Mucosa of gallbladder (tissue), 1 donor: ENCODE measurements around the gene PRR7. TPM values are rescaled to one million over a fixed set of nuclear protein-coding genes. Genes with fewer than 3 reads are reported as not detected.

Experiments used
- DNase-seq: peaks from one replicate; pipeline ENCODE4 v3.0.0-alpha.2; 2020; ENCODE audit warnings: low spot score
- total RNA-seq: library from RNA; stranded (reverse); gene quantifications from one replicate; pipeline ENCODE4 v1.2.1, GENCODE V29; 2021
- donor health status: DM: no; HTN: no; CAD: no.

PRR7 gene
- total RNA-seq, 1 donor from 2014 or later: 7.8 TPM

DNA sequence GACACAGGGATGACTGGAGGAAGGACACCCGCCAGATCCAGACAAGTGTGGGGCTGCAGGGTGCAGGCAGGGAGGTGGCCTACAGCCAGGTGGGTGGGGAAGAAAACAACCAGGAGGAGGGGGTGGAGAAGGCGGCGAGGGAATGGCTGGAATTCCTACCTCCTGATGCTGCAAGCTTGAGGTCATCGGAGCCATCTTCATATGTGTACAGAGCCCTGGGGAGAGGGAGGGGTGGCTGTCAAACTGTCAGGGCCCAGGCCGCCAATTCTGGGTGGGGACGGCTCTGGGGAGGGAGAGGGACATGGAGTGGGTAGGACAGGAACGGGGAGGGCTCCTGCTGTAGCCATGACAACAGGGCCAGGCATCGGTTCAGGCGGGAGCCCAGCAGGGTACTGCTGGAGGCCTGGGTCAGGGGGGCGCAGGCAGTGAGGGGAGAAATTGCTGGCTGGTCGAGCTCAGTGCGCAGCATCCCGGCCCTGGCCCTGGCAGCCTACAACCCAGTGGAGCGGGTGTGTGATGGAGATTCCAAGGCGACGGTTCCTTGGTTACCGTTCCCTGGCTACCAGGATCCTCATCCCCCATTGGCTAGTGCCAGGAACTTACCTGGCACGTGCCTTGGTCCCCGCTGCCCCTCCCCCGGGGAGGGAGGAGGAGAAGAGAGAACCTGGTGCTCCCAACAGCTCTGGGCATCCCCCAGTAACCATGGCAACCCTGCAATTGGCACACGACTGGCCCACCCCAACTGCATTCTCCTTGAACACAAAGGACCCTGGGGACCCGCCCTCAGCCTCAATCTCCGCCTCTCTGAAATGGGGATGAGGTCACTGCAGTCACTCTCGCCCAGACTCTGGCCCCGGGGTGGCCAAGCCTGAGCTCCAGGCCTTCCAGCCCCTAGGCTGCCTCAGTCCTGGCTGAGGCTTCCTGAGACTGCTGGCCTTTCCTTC is 22.3 kb downstream of the PRR7 start:
- DNase-seq: no peak

DNA sequence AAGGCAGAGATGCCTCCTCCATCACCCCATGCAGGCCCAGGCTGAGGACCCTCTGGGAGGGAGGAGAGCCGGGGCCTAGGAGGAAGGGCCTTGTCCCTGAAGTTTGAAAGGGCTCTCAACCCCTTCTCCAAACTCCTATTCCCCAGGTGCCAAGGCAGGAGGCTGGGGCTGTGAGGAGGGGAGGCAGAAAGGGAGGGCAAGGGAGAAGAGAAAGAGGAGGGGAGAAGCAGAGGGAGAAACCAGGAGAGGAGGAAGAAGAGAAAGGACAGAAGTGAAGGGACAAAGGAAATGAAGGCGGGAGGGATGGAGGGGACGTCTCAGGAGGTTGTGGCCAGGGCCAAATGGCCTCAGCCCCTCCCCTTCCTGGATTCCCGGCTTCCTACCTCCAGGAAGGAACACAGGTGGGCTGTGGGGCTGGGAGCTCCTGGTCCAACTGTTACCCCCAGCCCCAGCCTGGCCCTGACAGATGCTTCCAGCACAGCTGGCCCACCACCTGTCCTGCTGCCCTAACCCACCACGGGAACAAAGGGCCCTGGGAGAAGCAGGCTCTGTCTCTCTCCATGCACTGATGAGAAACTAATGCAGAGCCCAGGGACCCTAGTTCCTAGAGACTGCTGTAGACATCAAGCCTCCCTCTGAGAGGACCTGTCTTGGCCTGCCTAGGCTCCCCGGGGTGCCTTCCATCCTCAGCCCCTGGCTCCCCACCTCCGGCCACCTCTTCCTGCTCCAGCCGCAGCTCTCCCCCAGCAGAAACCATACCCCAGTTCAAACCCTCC is 23.3 kb downstream of the PRR7 start:
- DNase-seq: no peak

DNA sequence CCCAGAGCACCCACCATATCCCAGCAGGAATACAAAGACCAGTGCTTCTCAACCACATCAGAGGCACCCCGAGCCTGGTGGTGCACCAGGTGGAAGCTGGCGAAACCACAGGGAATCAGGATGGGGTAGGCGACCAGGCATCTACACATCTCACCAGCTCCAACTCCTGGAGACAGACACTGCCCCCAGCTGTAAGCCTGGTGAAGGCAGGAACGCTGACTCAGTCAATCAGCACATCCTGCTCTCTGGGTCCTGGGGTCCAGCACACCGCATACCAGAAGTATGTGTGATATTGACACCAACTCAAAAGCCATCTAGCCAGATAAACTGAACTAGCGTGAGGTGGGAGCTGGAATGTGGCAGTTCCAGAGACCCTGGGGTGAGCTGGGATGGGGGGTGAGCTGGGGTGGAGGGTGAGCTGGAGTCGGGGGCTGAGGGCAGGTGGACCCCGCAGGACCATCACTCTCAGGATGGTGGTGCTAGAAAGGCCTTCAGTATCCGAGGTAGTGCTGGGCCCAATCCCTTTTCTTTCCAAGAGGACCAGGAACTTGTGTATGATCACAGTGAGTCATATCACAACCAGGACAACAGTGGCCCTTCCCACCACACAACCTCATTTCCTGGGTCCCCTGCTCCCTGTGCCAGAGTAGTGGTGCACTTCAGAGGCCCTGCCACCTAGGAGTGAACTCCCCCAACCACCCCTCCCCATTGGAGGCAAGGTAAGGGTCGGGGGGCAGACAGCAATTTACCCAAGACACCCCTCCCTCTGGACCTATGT is 24.3 kb downstream of the PRR7 start:
- no peak for DNase-seq

DNA sequence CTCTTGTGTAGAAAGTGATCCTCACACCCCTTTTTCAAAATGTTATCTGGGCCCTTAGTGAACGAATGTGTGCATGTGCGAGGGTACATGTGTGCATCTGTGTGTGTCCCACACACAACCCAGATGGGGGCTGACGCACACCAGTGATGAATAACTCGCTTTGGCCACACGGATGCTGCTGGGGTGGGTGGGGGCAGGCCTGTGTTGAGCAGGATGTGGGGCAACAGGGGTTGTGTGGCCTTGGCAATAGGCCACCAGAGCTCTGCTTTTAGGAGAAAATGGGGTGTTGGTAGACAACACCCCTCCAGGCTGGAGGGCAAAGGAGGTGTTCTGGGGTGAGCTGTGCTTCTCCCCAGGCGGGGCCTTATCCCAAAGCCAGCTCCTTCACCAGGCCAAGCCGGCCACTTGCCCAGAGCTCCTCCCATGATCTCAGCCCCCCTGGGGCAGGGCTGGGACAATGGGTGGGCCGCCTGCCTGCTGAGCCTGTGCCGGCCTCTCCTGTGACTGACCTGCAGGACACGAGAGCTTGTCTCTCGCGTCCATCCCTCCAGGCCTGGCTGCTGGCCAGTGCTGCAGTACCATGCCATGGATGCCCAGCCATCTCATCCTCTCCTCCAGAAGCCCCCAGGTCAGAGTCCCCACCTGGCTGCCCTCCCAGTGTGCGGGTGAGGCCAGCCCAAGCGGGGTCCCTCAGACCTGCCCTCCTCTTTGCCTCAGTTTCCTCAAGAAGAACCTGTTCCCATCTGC is 25.2 kb downstream of the PRR7 start:
- DNase-seq: no peak

DNA sequence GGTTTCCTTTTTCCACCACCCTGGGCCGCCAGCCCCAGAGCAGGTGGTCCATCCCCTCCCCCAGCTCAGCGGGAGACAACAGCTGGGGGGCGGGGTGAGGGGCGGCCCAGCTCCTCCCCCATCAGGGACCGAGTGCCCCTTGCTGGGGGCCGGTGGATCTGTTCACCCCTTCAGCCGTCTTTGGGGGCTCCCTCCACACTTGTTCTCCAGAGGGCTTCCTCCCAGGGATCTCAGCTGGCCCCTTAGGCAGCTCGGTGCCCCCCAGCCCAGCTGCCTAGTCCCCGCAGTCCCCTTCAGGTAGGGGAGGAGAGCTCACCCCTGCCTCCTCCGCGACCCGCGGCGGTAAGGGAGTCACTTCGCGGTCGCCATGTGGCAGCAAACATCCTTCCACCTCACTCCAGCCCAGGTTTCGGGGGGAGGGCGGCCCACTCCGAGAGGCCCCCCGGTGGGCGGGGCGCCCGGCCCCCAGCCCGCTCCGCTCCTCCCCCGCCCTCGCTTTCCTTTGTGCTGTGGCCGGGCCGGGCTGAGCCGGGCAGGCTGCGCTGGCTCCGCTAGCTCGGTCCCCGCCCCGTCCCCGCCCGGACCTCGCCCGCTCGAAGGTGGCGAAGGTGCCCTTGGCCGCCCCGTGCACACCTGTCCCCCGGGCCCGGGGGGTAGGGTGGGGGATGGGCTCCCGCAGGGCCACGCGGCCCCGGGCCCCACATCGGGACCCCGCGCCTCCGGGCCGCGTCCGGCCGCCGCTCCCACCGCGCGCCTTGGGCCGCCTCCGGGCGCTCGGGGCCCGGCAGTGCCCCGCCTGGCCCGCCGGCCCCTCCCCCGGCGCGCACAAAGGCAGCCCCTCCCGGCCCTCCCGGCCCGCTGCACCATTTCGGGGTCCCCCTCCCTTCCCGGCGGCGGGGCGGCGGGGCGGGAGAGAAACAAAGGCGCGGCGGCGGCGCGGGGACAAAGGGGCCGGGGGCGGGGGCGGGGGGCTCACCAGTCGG is 26.1 kb downstream of the PRR7 start:
- no peak for DNase-seq

DNA sequence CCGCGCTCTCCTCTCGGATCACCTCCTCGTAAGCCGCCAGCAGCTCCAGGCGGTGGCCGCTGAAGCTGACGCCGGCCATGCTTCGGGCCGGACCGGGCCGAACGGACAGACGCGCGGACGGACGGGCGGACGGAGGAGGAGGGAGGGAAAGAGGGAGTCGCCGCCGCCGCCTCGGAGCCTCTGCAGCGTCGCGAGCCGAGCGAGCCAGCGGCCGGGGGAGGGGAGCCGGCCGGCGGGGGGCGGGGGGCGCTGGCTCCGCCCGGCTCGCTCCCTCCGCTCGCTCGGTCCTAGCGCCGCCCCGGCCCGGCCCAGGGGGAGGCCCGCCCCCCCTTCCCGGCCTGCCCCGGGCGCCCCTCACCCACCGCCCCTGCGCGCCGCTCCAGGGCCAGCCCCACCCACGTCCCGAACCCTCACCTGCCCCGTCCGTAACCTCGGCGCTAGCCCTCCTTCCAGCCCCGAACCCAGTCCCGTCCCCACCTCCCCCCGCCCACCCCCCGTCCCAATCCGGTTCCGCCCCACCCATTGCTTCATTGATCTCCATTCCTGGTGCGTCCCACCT is 26.9 kb downstream of the PRR7 start, which contains the start of gene DBN1:
DBN1 (minus strand) TSS at position 192 of the 559 bp plus-strand sequence; CDS start at position 79, 113 bp downstream.
- DNase-seq: no peak

GRCh38 chr5:177474002-177474476 is 27.4 kb downstream of the PRR7 start:
- DNase-seq: no peak

DNA sequence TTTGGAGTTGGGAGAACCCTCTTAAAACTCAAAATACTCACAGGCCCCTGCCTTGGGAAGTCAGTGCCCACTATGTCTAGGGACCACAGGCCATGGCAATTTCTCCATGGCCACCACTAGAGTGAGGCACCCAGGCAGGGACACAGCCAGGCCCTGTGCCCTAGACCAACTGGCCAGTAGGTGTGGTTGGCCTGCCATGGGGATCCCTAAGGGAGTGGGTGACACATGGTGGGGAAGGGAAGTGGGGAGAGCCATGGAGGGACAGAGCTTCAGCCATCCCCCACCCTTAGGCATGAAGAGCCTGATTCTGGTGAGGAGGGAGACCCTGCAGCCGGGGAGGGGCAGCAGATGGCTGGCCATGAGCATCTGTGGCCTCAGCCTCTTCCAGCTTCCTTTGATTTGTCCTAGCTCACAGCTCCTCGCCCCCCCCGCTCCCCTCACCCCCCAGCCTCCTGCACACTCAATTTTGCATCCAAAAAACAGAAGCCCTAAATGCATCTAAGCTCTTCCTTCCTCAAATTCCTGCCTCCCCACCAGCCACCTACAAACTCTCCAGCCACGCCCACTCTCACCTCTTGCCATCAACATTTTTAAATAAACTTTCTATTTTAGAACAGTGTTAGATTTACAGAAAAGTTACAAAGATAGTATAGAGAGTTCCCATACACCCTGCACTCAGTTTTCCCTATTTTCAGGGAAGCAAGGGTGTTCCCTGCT is 28.4 kb downstream of the PRR7 start:
- DNase-seq: no peak

- no peak for DNase-seq
These were observed 29.2 kb downstream of the PRR7 start for GRCh38 chr5:177475563-177476427.

- DNase-seq: no peak
These were observed 30.1 kb downstream of the PRR7 start for GRCh38 chr5:177476531-177477233.

- DNase-seq: no peak
These were observed 31.3 kb downstream of the PRR7 start for GRCh38 chr5:177477701-177478477.

GRCh38 chr5:177478711-177479646 is 32.4 kb downstream of the PRR7 start:
- DNase-seq: peak; percentile 71

DNA sequence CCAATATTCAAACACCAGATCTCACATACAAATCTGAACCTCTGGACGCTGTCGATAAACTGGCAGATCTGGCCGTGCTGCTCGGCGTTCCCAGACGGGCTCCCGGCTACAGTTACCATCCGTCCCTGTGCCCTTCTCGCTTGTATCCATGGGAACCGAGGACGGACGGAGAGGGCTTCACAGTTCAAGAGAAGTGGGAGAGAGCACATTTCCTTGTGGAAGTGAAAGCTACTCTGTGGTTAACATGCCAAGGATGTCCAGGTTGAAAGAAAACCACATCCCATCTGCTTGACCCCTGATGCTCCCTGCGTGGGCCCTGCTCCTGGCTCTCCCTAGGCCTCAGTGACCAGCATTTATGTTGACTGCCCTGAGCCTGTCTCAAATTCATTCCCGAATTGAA is 33.2 kb downstream of the PRR7 start:
- DNase-seq: no peak

GRCh38 chr5:177482359-177482795 is 35.8 kb downstream of the PRR7 start:
- no peak for DNase-seq

DNA sequence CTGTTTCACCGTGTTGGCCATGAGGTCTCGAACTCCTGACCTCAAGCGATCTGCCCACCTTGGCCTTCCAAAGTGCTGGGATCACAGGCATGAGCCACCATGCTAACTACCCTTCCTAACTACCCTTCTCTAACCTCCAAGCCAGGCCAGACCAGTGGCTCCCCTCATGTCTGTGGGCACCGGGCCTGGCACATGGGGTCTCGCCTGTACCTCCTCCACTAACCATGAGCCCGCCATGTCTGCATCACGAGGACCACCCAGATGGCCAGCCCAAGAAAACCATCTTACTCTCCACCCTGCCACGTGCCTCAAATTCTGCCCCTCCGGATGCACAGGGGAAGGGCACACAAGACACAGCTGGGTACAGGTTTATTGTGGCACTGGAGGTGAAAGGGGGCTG is 36.4 kb downstream of the PRR7 start:
- no peak for DNase-seq
